Activated T-cell treated with anti-CD3 and anti-CD28 coated beads for 48 hours (primary cell): ENCODE results near the gene MBOAT7.

Experiments
- DNase-seq: peaks from one replicate; pipeline ENCODE4 v3.0.0-alpha.2; 2020; ENCODE audit warnings: low read depth

MBOAT7 gene

GRCh38 chr19:54162241-54162805, 27.1 kb downstream of the MBOAT7 start:
- DNase-seq = peak; percentile 74

- no peak for DNase-seq
These were observed 28.5 kb downstream of the MBOAT7 start for GRCh38 chr19:54160854-54161253.

- DNase-seq = no peak
These were observed 29.1 kb downstream of the MBOAT7 start for GRCh38 chr19:54160182-54160811.

DNA sequence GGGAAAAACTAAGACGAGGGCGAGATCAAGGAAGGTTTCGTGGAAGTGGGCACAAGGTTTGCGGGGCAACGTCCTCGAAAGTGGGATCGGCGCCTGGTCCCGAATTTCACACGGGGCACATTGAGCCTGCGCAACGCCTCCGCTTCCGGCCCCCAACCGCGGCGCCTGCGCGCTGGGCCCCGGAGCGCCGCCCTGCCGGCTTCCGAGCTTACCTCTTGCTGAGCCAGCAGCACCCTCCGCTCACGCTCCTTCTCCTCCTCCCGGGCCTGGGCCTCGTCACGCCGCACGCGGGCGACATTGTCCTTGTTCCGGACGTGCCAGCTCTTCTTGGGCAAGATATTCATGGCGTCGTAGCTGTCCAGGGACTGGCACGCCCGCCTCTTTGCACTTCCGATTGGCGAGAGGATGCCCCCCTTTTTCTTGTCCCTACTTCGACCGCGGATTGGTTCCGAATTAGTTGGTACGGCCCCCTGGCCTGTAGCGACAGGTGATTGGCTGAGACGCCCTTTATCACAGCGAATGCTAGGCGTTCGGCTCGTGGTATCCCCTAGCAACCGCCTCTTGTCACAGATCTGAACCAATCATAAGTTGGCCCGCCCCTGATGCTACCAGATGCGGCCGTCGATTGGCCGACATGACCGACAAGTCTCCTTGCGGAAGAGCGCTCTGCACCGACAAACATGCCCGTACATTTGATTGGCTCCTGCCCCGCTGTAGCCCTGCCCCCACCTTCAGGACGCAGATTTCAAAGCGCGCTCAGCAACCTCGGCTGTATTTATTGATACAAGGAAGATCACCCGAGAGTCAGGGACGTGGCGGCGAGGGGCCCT, 29.8 kb downstream of the MBOAT7 start, which contains the start of gene LENG1:
LENG1 (minus strand) TSS at position 370 of the 830 bp plus-strand sequence; CDS start at position 344, 26 bp downstream.
- DNase-seq = peak; percentile 94

- DNase-seq = no peak
These were observed 30.5 kb downstream of the MBOAT7 start for GRCh38 chr19:54158812-54159351.

DNA sequence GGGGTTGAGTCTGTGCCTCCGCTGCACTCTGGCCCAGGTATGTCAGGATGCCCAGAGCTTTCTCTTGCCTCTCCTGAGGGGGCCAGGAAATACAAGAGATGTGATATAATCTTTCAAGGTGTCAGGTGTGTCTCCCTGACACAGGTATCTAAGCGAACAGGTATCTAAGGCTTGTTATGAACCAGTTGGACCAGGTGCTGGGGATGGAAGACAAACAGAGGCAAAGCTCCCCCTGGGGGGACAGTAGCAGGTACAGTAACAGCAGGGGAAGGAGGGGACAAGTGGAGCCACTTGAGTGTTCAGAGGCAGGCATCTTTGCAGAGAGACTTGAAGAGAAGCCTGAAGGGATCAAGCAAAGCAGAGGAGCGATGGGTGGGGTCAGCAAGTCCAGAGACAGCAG, 32.4 kb downstream of the MBOAT7 start:
- no peak for DNase-seq

DNA sequence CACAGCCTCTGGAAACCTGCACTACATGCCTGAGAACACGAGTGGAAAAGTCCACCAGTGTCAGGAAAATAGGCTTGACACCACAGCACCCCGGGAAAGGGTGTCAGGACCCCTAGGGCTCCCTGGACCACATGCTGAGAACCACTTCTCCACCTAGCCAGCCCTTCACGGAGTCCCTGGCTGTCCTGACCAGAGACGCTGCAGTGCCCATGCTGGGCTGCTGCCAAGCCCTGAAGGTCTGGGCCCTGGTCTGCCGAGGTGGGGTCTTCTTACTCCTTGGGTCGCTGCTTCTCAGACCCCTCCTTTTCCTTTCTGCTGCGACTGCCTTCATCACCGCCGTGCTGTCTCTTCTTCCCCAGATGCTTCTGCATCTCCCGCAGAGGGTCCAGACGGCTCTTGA, 32.9 kb downstream of the MBOAT7 start:
- DNase-seq = no peak

- no peak for DNase-seq
These were observed 33.7 kb downstream of the MBOAT7 start for GRCh38 chr19:54155694-54156093.

- no peak for DNase-seq
These were observed 34.6 kb downstream of the MBOAT7 start for GRCh38 chr19:54154603-54155345.

- DNase-seq = no peak
These were observed 35.6 kb downstream of the MBOAT7 start for GRCh38 chr19:54153731-54154326.

DNA sequence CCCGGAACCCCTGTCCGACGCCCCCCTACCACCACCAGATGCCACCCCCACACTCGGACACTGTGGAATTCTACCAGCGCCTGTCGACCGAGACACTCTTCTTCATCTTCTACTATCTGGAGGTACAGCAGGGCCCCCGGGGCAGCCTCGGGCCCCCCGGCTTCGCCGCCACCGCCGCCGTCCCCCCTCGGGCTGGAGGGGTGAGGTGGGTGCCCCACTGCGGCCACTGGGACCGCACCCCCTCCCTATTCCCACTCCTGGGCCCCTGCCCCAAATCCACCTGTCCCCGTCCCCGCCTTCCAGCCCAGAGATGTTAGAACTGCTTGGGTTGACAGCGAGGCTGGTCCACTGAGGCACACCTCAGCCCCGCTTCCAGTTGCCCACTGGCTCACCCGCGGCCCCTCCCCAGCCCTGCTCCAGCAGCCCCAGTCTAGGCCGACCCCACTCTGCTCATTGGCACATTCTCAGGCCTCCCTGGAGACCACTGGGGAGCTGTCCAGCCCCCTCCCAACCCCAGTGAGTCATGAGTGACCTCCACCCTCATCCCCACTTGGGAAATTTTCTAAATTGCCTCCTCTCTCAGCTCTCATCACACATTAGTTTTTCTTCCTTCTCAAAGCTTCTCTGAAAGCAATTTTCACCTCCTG, 36.4 kb downstream of the MBOAT7 start:
- no peak for DNase-seq

- DNase-seq = no peak
These were observed 37.1 kb downstream of the MBOAT7 start for GRCh38 chr19:54152267-54152666.

- DNase-seq = no peak
These were observed 37.9 kb downstream of the MBOAT7 start for GRCh38 chr19:54151362-54152035.

GRCh38 chr19:54149021-54149812, 40.2 kb downstream of the MBOAT7 start:
- no peak for DNase-seq

GRCh38 chr19:54148158-54148557, 41.2 kb downstream of the MBOAT7 start:
- DNase-seq = no peak

DNA sequence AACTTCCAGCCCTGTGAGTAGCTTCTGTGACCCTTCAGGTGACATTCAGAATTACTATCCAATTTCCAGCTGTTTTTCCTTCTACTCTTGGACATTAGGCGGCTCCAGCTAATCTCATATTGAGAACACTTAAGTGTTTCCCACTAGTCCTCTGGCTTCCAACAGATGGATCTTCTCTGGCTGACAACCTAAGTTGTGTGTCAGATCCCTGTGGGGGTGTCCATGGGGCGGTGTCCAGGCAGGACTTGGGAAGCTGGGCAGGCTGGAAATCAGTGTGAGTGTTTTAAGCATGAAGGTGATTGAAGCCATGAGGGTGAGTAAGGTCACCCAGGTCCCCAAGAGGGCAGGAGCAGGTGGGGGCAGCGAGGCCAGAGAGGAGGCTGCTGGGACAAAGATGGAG, 41.7 kb downstream of the MBOAT7 start:
- DNase-seq = no peak

DNA sequence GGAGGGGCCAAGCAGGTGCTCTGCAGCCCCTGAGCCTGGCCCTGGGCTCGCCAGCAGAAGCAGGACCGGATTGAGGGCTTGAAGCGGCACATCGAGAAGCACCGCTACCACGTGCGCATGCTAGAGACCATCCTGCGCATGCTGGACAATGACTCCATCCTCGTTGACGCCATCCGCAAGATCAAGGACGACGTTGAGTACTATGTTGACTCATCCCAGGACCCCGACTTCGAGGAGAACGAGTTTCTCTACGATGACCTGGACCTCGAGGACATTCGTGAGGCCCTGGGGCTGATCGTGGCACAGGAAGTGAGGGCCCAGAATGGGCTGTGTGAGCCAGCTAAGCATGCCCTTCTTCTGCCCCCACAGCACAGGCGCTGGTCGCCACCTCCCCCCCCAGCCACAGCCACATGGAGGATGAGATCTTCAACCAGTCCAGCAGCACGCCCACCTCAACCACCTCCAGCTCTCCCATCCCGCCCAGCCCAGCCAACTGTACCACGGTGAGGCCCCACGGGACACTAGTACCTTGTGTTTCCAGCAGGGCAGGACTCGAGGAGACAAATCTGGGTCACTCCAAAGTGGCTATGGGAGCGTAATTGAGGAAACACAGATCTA, 43.7 kb downstream of the MBOAT7 start:
- no peak for DNase-seq

GRCh38 chr19:54142166-54142780, 47.1 kb downstream of the MBOAT7 start:
- DNase-seq = no peak

DNA sequence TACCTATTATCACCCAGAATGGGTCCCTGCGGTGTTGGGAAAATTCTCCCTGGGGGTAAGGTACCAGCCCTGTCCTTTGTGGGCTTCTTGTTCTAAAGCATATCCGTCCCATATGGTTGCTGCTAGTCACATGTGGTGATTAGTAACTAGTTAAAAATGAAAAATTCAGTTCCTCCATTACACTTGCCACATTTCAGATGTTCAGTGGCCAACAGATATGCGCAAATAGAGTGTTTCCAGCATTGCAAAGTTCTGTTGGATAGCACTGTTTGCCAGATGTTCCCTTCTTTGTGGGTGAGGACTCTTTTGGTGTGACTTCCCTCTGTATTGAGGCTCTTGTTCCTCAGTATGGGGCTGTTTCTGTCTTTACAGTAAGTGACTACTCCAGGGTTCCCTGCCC, 48.0 kb downstream of the MBOAT7 start:
- DNase-seq = no peak
